NCI-H1694 treated with DMSO at 0.1 percent for 48 hours (cell line): ENCODE data around the gene PPP1R9A.

ENCODE experiments used
- DNase-seq: peaks from one replicate; lab custom pipeline; 2025; lab: John Stamatoyannopoulos, UW

Gene PPP1R9A

GRCh38 chr7:95263785-95264362, 356.5 kb downstream of the PPP1R9A start:
- no peak for DNase-seq

- no peak for DNase-seq
Measured at GRCh38 chr7:95264363-95264891, 357.0 kb downstream of the PPP1R9A start.

DNA sequence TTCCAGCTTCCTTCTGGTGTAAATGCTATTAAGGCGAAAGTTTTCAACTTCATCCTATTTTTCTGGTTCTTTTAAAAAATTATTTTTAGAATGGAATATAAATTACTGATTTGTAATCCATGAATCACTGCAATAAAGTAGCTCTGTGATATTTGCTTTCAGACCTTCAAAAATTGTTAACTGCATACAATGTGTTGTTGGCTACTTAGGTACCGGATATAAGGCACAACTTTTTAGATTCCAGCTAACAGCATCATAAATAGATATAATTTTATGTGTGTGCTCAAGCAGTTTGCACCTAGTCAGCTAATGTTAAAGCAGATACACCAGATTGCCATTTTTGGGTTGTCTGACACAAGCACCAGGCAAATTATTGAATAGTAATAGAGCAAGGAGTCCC, 358.2 kb downstream of the PPP1R9A start:
- no peak for DNase-seq

DNA sequence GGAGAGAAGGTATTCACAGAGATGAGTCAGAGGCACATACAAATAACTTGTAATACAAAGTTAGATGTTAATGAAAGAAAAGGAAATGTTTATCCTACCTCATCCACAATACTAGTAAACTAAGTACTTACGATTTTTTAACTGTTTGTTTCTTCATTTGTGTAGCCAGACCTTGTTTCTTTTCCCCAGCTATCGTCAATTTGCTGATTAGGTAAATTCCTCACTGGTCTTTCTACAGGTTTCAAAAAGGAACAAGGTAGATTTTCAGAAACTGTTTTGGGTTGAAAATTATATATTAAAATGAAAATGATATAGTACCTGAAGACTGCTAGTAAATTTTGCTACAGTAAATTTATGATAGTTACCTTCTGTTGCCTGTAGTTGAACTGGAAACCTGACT, 360.4 kb downstream of the PPP1R9A start:
- DNase-seq: no peak

DNA sequence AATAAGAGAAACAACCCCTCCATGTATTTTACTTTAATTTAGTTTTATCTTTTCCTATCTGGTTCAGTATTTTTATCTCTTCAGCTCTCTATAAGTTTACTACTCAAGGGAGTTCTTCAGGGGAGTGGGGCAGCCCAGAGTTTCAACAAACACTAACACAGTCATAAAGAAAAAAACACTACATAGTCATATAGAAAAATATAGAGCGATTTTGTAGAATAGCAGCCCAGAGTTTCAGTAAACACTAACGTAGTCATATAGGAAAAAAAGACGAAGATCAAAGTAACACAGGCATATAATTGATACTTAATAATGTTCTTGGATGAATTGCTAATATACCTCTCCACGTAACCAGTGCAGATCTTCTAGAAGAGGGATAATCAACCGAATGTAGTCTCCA, 362.2 kb downstream of the PPP1R9A start:
- DNase-seq: no peak

DNA sequence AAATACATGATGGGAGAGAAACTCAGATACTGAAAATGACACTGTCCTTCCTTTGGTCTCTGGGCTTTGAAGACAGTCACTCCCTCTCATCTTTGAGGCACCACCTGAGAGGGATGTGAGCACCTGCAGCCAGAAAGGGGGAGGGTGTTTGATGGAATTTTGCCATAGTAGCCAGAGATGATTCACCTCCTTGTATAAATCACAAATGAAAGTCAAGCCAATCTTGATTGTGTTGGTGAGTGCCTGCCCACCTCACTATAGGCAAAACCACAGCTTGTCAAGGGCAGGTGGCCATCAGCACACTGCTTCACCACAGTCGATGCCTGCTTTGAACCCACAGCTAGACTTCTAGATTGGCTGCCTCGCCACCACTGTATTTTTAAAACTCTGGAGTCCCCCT, 368.7 kb downstream of the PPP1R9A start:
- no peak for DNase-seq

- DNase-seq: no peak
Measured at GRCh38 chr7:95279417-95279816, 372.0 kb downstream of the PPP1R9A start.

DNA sequence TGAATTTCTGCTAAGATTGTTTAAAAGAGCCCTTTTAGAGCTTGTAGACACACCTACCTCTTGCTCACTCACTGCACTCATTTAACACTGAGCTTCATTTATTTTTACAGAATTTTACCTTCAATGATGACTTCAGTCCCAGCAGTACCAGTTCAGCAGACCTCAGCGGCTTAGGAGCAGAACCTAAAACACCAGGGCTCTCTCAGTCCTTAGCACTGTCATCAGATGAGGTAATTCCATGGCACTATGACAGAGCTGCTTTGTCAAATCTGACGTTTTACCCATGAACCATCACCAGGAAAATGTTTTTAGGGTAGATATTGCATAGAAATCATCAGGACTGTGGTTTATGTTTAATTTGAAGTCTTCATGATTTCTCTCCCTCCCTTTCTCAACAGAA, 378.7 kb downstream of the PPP1R9A start:
- DNase-seq: no peak

- DNase-seq: no peak
Measured at GRCh38 chr7:95290166-95290830, 382.9 kb downstream of the PPP1R9A start.

GRCh38 chr7:95295397-95295796, 388.0 kb downstream of the PPP1R9A start:
- no peak for DNase-seq

GRCh38 chr7:95296456-95296855, 389.1 kb downstream of the PPP1R9A start:
- no peak for DNase-seq

DNA sequence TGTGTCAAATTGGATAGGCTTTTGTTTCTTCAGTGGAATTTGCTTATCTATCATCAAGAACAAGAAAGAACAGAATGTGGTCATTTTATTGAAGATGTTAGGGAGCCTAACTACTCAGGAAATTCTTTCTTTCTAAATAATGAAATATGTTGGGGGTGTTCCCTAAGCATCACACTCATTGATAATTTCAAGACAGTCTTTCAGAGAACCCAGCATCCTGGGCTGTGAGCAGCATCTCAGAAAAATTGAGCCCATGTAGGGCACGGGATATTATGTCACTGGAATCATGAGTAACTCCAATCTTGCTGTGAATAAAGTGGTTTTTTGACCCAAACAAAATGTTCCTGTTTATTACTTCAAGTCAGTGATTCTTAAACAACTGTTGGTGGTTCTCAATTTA, 389.6 kb downstream of the PPP1R9A start:
- DNase-seq: no peak

GRCh38 chr7:95298091-95298490, 390.7 kb downstream of the PPP1R9A start:
- no peak for DNase-seq

- DNase-seq: no peak
Measured at GRCh38 chr7:95303013-95303905, 395.9 kb downstream of the PPP1R9A start.

- no peak for DNase-seq
Measured at GRCh38 chr7:95304990-95305389, 397.6 kb downstream of the PPP1R9A start.

DNA sequence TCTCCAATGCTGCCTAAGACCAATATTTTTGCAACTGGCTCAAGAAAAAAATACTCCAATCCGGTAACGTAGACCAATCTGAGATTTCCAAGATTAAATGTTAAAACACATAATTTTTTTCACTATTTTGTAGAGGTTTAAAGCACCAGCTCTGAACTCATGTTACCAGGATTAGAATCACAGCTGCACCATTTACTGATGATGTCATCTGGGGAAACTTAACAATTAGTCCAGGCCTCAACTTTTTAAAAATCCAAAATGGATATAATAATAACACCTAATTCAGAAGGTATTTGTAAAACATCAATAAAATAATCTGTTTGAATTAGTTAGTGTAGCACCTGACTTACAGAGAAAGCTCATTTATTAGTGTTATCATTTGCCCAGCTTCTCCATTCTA, 402.6 kb downstream of the PPP1R9A start:
- no peak for DNase-seq

DNA sequence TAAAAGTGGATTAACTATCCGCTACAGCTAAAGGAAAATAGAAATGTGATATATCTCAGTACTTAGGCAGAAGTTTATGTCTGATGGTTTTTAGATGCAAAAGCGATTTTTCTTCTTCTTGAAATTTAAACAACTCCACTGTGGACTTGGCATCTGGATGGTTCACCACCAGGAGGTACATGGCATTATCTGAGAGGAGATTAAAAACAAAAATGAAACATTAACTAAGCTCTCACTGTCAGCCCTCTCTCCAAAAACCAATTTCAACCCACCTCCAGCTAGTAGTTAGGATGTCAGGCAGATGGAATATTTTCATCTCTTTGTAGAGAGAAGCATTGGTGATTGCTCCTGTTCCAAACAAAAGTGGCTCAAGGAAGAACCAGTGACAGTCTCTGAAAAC, 404.0 kb downstream of the PPP1R9A start:
- DNase-seq: no peak

DNA sequence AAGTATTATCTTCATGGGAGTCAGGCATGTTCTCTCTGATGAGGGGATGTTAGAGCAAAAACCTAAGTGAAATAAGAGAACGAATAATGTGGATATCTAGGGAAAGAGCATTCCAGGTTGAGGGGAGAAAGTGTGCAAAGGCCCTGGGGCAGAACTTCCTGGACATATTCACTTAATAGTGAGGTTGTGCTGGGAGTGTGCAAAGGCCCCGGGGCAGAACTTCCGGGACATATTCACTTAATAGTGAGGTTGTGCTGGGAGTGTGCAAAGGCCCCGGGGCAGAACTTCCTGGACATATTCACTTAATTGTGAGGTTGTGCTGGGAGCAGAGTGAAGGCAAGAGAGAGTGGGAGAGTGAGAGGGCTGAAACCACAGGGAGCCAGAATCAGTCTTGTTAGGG, 405.2 kb downstream of the PPP1R9A start:
- DNase-seq: no peak

DNA sequence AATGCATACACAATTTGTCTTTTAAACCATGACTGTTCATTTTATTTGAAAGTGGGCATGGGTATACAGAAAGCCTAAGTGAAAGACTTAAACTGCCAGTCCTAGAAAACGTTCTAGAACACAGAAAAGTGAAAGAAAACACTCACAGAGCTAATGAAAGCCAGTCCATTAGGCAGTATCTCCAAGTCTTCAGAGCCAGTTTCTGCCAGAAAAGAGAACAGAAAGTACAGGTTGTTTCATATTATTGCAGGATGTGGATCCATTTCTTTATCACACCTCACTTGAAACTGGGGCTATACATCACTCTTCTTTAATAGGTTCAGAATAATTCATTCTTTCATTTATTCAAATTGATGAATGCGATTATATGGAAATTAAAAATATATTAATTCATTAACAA, 409.2 kb downstream of the PPP1R9A start:
- no peak for DNase-seq

GRCh38 chr7:95317546-95317945, 410.2 kb downstream of the PPP1R9A start:
- no peak for DNase-seq

GRCh38 chr7:95317966-95318365, 410.6 kb downstream of the PPP1R9A start:
- no peak for DNase-seq

GRCh38 chr7:95318501-95319100, 411.2 kb downstream of the PPP1R9A start:
- DNase-seq: peak; percentile 86
